Stimulated activated naive CD8-positive, alpha-beta T cell treated with anti-CD3 and anti-CD28 coated beads, Interleukin-15, Interleukin-2, amounts not matched to agents 100 ng/mL and 50 ng/mL, for 24 hours (primary cell): ENCODE results near the gene CDH4.

ENCODE experiments used
- H3K27ac Mint-ChIP-seq: one replicate; pipeline ENCODE4 v1.8.0; 2021; ENCODE audit warnings: mild to moderate bottlenecking, mixed read lengths
- H3K27me3 Mint-ChIP-seq: one replicate; pipeline ENCODE4 v1.8.0; 2021; ENCODE audit warnings: mixed read lengths
- H3K36me3 Mint-ChIP-seq: one replicate; pipeline ENCODE4 v1.8.0; 2021; ENCODE audit warnings: low read depth, mixed read lengths
- H3K4me1 Mint-ChIP-seq: one replicate; pipeline ENCODE4 v1.8.0; 2021; ENCODE audit warnings: low read depth, mixed read lengths
- H3K4me3 Mint-ChIP-seq: one replicate; pipeline ENCODE4 v1.8.0; 2021; ENCODE audit warnings: mild to moderate bottlenecking, mixed read lengths
- H3K9me3 Mint-ChIP-seq: one replicate; pipeline ENCODE4 v1.8.0; 2021; ENCODE audit warnings: mixed read lengths

Gene CDH4

DNA sequence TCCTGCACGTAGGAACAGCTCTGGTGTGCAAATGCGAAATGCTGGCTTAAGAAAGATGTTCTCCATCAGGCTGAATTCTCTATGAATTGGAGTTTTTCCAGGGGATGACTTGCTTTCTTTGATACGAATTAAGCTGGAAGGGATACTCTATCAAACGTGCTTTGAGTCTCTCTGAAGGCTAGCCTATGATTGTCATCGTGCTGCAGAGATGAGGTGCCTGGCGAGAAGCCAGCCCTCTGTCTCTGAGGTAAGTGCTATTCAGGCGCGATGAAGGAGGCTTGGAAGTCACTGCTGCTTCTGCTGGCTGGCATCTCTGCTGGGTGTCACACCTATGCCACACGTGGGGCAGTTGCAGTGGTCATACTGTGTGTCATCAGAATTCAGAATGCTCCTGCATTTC is 589.9 kb downstream of the CDH4 start:
- no peak overlapping the region for H3K4me3 Mint-ChIP-seq
- no peak overlapping the region for H3K27ac Mint-ChIP-seq
- H3K27me3 Mint-ChIP-seq: no peaks in the 10 kb centered on the region
- no peaks in the 10 kb centered on the region for H3K9me3 Mint-ChIP-seq
- H3K36me3 Mint-ChIP-seq: no peaks in the 10 kb centered on the region
- H3K4me1 Mint-ChIP-seq: no peaks in the 10 kb centered on the region

DNA sequence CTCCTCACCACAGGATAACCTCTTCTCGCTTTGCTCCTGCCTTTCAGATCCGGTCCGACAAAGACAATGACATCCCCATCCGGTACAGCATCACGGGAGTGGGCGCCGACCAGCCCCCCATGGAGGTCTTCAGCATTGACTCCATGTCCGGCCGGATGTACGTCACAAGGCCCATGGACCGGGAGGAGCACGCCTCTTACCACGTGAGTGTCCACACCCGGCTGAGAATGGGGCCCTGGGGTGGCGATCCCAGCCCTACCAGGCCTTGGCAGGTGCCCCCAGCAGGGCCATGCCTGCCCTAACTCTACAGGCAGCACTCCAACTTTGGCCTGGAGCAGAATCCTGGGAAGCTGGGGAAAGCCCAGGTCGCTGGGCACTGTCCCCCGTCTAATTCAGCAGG is 592.6 kb downstream of the CDH4 start:
- Mint-ChIP-seq H3K4me1 (no peaks in the 10 kb centered on the region), H3K36me3 (no peaks in the 10 kb centered on the region), H3K27ac (no peak overlapping the region), H3K4me3 (no peak overlapping the region), H3K9me3 (no peaks in the 10 kb centered on the region), H3K27me3 (no peaks in the 10 kb centered on the region)

DNA sequence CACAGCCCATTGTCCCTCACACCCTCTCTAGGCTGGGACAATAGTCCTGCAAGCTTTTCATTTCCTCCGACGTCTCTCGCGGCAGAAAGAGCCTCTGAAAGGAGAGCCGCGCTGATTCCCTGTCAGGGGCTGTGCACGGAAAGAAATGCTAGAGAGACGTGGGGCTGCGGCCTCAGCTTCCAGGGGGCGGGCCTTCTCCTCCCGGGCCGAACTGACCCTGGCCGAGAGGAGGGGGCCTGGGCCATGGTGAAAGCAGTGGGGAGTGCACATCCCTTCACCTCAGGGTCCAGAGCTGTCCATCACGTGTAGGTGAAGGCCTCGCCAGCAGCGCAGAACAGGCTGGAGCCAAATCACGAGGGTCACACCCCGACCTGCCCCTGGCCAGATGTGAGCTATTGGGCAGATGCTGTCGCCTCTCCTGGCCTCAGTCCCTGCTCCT is 593.2 kb downstream of the CDH4 start:
- no peak overlapping the region for H3K4me3 Mint-ChIP-seq
- H3K27me3 Mint-ChIP-seq: no peaks in the 10 kb centered on the region
- H3K27ac Mint-ChIP-seq: no peak overlapping the region
- no peaks in the 10 kb centered on the region for H3K36me3 Mint-ChIP-seq
- no peaks in the 10 kb centered on the region for H3K9me3 Mint-ChIP-seq
- no peaks in the 10 kb centered on the region for H3K4me1 Mint-ChIP-seq

DNA sequence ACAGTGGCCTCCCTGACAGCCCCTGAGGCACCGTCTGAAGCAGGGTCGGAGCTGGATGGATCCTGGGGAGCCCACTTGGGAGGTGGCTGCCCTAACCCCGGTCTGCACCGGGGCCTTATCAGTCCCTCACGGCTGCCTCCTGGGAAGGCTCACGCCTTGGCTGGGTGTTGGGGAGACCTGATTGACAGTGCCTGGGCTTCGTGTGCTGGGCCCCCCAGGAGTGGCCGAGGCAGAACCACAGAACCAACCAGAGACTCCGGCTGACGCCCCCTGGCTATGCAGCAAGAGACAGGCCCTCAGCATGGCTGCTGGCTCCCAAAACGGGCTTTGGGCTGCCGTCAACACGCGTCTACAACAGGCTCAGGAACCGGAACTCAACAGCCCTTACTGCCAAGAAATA is 594.0 kb downstream of the CDH4 start:
- no peaks in the 10 kb centered on the region for H3K4me1 Mint-ChIP-seq
- H3K36me3 Mint-ChIP-seq: no peaks in the 10 kb centered on the region
- no peak overlapping the region for H3K27ac Mint-ChIP-seq
- no peaks in the 10 kb centered on the region for H3K27me3 Mint-ChIP-seq
- no peak overlapping the region for H3K4me3 Mint-ChIP-seq
- no peaks in the 10 kb centered on the region for H3K9me3 Mint-ChIP-seq

DNA sequence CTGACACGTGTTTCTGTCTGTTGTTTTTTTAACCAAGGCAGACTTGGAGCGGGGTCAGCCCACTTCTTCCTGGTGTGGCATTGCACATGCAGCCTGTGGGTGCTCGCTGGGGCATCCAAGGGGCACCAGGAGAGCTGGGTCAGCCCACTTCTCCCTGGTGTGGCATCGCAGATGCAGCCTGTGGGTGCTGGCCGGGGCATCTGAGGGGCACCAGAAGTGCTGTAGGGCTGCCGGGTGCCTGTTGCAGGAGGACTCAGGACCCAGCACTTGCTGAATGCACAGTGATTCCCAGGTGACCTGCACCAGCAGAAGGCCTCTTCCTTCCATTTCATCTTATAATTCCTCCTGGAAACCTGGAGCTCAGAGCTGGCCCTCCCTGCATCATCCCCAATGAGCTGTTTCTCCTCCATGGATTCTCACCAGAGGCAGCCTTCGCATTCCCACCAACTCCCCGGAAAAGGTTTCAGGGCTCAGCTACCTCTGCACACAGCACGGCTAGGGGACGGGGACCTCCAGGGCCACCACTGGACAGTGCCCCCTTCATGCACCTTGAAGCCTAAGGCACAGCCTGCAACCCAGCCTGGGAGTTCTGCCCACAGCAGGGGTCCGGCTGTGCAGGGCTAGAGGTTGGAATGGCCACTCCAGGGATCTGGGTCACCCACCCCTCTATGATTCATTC is 594.8 kb downstream of the CDH4 start:
- Mint-ChIP-seq H3K9me3 (no peaks in the 10 kb centered on the region), H3K4me1 (no peaks in the 10 kb centered on the region), H3K36me3 (no peaks in the 10 kb centered on the region), H3K27me3 (no peaks in the 10 kb centered on the region), H3K4me3 (no peak overlapping the region), H3K27ac (no peak overlapping the region)

DNA sequence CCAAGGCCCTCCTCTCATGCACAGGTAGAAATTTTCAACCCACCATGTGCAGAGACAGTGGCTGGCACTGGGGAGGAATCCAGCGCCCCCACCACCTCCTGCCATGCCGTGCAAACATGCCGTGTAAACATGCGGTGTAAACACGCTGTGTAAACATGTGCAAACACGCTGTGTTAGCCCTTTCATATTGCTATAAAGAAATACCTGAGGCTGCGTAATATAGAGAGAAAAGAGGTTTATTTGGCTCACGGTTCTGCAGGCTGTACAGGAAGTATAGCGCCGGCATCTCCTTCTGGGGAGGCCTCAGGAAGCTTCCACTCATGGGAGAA is 595.3 kb downstream of the CDH4 start:
- no peak overlapping the region for H3K27ac Mint-ChIP-seq
- H3K36me3 Mint-ChIP-seq: no peaks in the 10 kb centered on the region
- H3K9me3 Mint-ChIP-seq: no peaks in the 10 kb centered on the region
- no peak overlapping the region for H3K4me3 Mint-ChIP-seq
- H3K4me1 Mint-ChIP-seq: no peaks in the 10 kb centered on the region
- H3K27me3 Mint-ChIP-seq: no peaks in the 10 kb centered on the region

DNA sequence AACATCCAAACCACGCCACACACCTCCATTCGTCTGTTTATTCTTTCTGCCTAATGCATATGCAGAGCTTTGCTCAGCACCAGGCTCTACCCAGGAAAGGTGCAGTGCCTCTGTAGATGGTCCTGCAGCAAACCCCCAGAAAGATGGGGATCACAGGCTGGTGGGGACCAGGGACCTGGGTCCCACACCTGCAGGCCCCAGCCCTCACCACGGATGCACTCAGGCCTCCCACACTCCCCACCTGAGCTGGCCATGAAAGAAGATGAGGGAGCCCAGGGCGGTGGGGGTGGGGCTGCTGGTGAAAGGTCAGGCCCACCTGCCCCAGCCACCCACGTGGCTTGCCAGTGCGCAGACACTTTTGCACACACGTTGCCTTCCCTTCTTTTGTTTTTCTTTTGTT is 595.9 kb downstream of the CDH4 start:
- Mint-ChIP-seq H3K4me3 (no peak overlapping the region), H3K9me3 (no peaks in the 10 kb centered on the region), H3K27me3 (no peaks in the 10 kb centered on the region), H3K4me1 (no peaks in the 10 kb centered on the region), H3K36me3 (no peaks in the 10 kb centered on the region), H3K27ac (no peak overlapping the region)

DNA sequence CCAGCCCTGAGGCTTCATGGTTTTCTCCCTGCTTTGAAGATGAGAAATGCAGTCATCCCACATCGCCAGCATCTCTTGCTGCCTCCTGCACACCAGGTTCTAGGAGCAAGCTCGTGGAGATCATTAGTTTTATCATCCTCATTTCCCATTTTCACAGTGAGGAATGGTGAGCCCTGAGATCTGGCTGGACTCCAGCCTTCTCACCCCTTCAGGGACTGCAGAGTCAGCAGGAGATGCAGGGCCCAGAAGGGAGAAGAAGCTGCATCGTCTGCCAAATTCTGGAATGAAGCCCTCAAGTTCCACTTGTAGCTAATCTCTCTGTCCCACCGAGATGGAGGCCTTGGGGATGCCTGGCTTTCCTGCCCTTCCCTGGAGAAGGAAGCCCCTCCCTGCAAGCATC is 596.8 kb downstream of the CDH4 start:
- Mint-ChIP-seq H3K27me3 (no peaks in the 10 kb centered on the region), H3K27ac (no peak overlapping the region), H3K4me3 (no peak overlapping the region), H3K4me1 (no peaks in the 10 kb centered on the region), H3K9me3 (no peaks in the 10 kb centered on the region), H3K36me3 (no peaks in the 10 kb centered on the region)

DNA sequence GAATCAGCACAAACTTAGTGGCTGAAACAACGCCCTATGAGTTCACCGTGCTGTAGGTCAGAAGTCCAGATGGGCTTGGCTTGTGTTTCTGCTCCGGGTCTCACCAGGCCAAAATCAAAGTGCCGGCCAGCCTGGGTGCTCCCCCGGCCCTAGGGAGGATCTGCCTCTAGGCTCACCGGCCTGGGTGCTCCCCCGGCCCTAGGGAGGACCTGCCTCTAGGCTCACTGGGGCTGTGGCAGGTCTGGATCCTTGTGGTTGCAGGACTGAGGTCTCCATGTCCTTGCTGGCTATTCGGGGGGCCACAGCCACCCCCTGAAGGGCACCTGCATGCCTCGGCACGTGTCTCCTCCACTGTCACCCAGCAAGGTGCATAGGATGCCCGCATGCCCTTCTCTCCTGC is 597.3 kb downstream of the CDH4 start:
- no peak overlapping the region for H3K4me3 Mint-ChIP-seq
- H3K27ac Mint-ChIP-seq: no peak overlapping the region
- H3K4me1 Mint-ChIP-seq: no peaks in the 10 kb centered on the region
- no peaks in the 10 kb centered on the region for H3K9me3 Mint-ChIP-seq
- H3K27me3 Mint-ChIP-seq: no peaks in the 10 kb centered on the region
- no peaks in the 10 kb centered on the region for H3K36me3 Mint-ChIP-seq

DNA sequence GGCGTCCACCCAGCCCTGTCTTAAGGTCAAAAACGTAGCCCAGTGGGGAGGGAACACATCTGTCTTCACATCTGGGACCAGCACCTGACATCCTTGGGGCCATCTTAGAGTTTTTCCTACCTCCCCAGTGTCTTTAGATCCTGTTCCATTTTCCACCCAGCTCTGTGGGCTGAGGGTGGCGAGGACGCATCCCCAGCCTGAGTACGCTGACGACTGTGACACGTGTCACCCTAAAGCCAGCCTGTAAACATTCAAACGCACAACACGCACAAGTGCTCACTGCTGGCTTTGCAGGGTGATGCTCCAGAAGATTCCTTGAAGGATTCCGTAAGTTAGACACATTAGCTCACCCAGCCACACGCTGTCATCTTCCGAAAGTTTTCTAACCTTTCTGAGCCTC is 597.8 kb downstream of the CDH4 start:
- Mint-ChIP-seq H3K4me3 (no peak overlapping the region), H3K27ac (no peak overlapping the region), H3K9me3 (no peaks in the 10 kb centered on the region), H3K4me1 (no peaks in the 10 kb centered on the region), H3K27me3 (no peaks in the 10 kb centered on the region), H3K36me3 (no peaks in the 10 kb centered on the region)

DNA sequence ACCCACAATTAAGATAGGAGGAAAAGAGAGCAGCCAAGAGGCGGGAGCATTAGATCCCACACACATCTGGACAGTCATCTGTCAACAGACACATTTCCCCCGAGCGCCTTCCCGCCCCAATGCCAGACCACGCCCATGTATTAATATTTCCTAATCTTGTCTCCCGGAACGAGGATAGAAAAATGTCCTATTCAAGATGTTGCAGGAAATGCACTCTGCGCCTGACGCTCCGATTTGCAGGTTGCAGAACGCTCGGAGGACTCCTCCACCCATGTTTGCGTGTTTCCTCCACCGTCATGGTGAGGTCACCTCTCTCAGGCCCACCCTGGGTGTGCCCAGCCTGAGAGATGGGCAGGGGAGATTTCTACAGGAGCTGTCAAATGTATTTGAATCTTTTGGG is 598.4 kb downstream of the CDH4 start:
- Mint-ChIP-seq H3K27me3 (no peaks in the 10 kb centered on the region), H3K36me3 (no peaks in the 10 kb centered on the region), H3K27ac (no peak overlapping the region), H3K4me1 (no peaks in the 10 kb centered on the region), H3K9me3 (no peaks in the 10 kb centered on the region), H3K4me3 (no peak overlapping the region)

DNA sequence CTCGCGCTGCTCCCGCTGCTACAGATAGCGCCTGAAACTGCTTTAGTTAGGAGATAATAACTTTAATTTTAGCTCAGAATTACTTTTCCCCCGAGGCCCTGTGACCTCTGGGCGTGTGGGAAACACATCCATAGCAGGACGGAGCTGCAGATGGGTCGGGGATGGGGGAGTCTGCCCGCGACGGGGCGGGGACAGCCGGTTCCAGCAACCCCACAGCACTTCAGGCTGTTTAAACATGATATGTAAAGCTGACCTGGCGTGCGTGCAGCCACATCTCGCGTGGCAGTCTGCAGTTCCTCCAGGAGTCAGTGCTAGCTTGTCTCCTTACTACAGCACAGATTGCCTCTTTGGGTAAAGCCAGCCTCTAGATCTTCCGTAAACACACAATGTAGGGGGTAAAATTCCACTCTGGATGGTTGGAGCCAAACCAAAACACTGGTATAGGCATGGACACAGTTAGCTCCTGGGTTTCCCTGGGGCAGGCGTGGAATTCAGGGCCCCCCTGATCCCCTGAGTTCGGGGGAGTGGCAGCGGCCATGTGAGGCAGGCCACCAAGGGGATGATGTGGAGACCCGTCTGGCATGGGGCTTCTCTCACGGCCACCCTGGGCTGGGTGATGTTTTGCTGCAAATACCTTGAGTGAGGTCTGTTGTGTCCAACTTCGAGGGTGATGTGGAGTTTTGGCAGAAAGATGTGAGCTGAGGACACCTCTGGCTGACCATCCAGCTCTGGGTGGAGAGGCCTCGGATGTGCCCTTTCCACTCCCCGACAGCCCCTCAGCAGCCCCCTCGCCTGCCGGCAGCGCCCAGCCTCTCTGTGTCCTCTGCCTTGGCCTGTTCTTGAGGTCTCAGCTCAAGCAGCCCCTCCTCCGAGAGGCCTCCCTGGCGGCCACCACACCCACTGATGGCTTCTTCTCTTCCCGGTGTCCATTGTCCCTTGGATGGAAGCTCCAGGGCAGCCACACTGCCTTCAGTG is 599.2 kb downstream of the CDH4 start:
- Mint-ChIP-seq H3K27me3 (no peaks in the 10 kb centered on the region), H3K4me1 (no peaks in the 10 kb centered on the region), H3K9me3 (no peaks in the 10 kb centered on the region), H3K4me3 (no peak overlapping the region), H3K27ac (no peak overlapping the region), H3K36me3 (no peaks in the 10 kb centered on the region)

DNA sequence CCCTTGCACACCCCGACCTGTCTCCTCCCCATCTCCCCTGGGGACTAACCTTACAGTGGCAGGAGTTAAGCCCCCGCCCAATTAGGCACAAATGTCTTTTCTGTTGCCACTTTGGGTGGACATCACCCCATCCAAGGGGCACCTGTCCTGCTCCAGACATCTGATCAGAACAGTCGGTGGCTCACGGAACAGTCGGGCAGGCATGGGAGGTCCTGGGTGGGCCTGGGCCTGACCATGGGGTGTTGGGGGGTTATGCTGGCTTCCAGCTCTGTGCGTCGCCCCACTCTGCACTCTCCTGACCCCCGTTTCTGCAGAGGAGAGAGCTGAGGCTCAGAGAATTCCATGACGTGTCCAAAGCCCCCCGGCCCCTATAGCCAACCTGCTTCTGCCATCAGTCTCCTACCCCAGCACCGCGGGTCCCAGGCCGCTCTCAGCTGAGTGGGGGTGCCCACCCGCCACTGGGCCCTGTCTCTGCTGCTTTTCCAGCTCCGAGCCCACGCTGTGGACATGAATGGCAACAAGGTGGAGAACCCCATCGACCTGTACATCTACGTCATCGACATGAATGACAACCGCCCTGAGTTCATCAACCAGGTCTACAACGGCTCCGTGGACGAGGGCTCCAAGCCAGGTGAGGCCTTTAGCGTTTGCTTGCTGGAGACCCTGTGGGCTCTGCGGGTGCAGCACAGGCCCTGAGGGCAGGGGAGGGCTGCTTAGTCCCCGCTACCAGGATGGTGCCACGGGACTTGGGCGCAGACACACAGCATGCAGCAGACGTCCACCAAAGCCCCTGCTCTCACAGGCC is 600.4 kb downstream of the CDH4 start:
- H3K36me3 Mint-ChIP-seq: no peaks in the 10 kb centered on the region
- H3K27ac Mint-ChIP-seq: no peak overlapping the region
- H3K9me3 Mint-ChIP-seq: no peaks in the 10 kb centered on the region
- no peaks in the 10 kb centered on the region for H3K27me3 Mint-ChIP-seq
- H3K4me1 Mint-ChIP-seq: no peaks in the 10 kb centered on the region
- H3K4me3 Mint-ChIP-seq: no peak overlapping the region

DNA sequence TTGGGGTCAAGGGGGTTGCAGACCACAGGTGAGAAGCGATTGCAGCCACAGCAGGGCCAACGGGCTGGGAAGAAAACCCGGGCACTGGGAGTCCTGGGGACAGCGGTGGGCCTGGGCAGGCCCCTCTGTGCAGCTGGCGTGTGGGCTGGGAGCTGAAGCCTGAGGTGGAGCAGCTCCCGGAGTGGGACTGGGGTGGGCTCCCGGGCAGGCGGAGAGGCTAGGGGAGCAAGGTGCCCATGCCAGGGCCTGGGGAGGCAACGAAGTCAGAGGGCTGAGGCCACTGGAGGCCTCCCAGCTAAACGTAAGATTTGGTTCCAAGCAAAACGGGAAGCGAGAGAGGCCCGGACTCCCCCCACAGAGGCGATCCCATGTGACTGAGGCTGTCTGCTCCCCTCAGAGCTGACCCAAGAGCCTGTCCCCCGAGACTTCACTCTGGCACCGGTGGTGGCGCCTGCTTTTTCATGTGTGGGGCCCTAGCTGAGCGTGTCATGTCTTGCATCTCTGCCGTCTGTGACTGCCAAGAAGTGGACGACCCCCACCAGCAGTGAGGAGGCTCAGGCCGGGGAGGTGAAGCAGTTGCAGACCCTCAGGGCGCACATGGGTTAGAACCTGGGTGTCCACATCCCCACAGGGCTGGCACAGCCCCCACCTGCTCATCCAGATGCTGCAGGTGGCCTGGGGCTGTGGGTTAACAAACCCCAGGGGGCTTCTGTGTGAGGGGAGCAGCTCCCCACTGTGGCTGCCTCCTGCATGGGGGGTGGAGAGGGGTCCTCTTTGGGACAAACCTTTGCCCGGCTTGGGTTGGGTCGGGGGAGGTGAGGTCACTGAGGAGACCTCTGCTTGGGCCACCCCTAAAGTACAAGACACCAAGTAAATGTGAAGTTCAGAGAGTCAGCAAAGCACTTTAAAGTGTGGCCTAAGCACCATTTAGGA is 601.3 kb downstream of the CDH4 start:
- Mint-ChIP-seq H3K4me1 (no peaks in the 10 kb centered on the region), H3K4me3 (no peak overlapping the region), H3K9me3 (no peaks in the 10 kb centered on the region), H3K27ac (no peak overlapping the region), H3K27me3 (no peaks in the 10 kb centered on the region), H3K36me3 (no peaks in the 10 kb centered on the region)
